HUES64 (cell line): ENCODE measurements around the gene SLC43A2.
"Not testable (repeated sequence)": the region's sequence is repeated elsewhere in the genome, so short reads cannot be mapped to it uniquely, and the experiment has no call there.

Experiments used
- H3K27ac ChIP-seq: 2 replicates; pipeline ENCODE4 v1.7.0; 2013; ENCODE audit warnings: low read depth, low read length, inconsistent platforms
- H3K27me3 ChIP-seq: 2 replicates; pipeline ENCODE4 v1.6.1; 2013; ENCODE audit warnings: mild to moderate bottlenecking, low read length; ENCODE audit not compliant: insufficient read depth
- H3K36me3 ChIP-seq: 2 replicates; pipeline ENCODE4 v1.6.1; 2013; ENCODE audit warnings: mild to moderate bottlenecking, low read length; ENCODE audit not compliant: insufficient read depth
- H3K4me1 ChIP-seq: 2 replicates; pipeline ENCODE4 v1.6.1; 2013; ENCODE audit warnings: mild to moderate bottlenecking, low read length, moderate library complexity; ENCODE audit not compliant: insufficient read depth
- H3K4me3 ChIP-seq: 2 replicates; pipeline ENCODE4 v1.5.1; 2013; ENCODE audit warnings: mild to moderate bottlenecking, low read length, moderate library complexity
- H3K9ac ChIP-seq: 2 replicates; pipeline ENCODE4 v1.6.1; 2013; ENCODE audit warnings: mild to moderate bottlenecking, low read depth, low read length
- H3K9me3 ChIP-seq: 2 replicates; pipeline ENCODE4 v1.6.1; 2013; ENCODE audit warnings: low read depth, low read length; ENCODE audit not compliant: insufficient read depth
- WGBS: fragments of 150-250, 120-280 bp; methylation state at CpG from one replicate; pipeline ENCODE4 v1.1.7; 2013; ENCODE audit warnings: missing lambda C conversion rate; 5-methylcytosine and 5-hydroxymethylcytosine counted together

Gene SLC43A2

DNA sequence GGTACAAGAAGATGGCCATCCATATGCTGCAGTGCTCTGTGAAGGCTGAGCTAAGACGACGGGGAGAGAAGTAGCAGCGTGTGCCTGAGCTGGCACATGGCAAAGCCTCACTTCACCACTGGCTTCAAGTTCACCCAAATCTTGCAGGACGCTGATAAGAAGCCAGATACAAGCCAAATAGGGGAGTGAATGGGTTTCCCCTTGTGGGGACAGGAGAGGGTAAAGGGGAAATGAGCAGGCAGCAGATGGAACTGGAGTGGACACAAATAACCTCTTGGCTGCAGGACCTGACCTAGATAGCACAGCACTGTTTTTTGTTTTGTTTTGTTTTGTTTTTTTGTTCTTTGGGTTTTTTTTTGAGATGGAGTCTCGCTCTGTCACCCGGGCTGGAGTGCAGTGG is 45.1 kb downstream of the SLC43A2 start:
- Histone ChIP-seq H3K27ac (no peak overlapping the region), H3K9me3 (no peaks in the 10 kb centered on the region), H3K9ac (no peak overlapping the region), H3K36me3 (no peaks in the 10 kb centered on the region), H3K27me3 (no peaks in the 10 kb centered on the region), H3K4me1 (peaks cover 13% of the 10 kb centered on the region), H3K4me3 (no peak overlapping the region)
- 94% methylated on average over 6 of the region's 6 CpGs for WGBS

- Histone ChIP-seq H3K4me3 (no peak overlapping the region), H3K27me3 (no peaks in the 10 kb centered on the region), H3K9ac (no peak overlapping the region), H3K9me3 (no peaks in the 10 kb centered on the region), H3K27ac (no peak overlapping the region), H3K4me1 (peaks cover 13% of the 10 kb centered on the region), H3K36me3 (no peaks in the 10 kb centered on the region)
- WGBS = 91% methylated on average over 10 of the region's 10 CpGs
Observed at GRCh38 chr17:1582374-1582773, 46.3 kb downstream of the SLC43A2 start.

DNA sequence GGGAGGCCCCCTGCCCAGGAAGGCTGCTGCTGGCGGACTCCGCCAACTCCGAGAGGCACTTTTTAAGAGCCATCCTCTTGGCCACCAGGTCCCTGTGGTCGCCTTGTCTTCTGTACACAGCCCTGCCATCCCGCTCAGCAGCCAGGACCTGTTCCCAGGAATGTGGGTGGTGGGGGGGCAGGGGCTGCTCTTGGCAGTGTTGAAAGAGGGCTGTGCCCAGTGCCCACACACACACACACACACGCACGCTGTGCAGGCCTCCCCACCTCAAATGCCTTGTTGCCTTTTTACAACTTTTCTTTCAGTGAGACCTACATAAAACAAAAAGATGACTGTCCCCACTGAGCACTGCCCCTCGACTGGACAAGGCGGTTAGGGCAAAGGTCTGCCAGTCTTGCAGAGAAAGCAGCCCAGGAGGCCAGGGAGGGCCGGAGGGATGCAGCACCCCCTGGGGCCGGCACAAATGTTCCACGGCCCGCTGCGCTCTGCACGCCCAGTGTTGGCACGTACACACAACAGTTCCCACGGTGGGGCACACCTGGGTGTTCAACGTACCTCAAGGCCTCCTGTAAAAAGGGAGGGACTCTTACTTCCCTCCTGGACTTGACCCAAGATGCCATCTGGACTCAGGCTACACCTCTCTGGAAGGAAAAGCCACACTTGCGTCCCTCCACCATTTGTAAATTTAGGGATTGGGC is 47.5 kb downstream of the SLC43A2 start:
- no peak overlapping the region for H3K9ac ChIP-seq

GRCh38 chr17:1578029-1578428 is 50.6 kb downstream of the SLC43A2 start:
- H3K4me3 ChIP-seq = no peak overlapping the region
- no peak overlapping the region for H3K9ac ChIP-seq
- no peaks in the 10 kb centered on the region for H3K27me3 ChIP-seq
- H3K9me3 ChIP-seq = no peaks in the 10 kb centered on the region
- H3K36me3 ChIP-seq = no peaks in the 10 kb centered on the region
- peaks cover 11% of the 10 kb centered on the region; the same call in 1 of the 2 replicates for H3K4me1 ChIP-seq
- 93% methylated on average over 13 of the region's 13 CpGs for WGBS
- H3K27ac ChIP-seq = no peak overlapping the region

More for the DNA sequence above, 47.5 kb downstream of the SLC43A2 start:
- Histone ChIP-seq H3K27me3 (no peaks in the 10 kb centered on the region), H3K4me1 (peaks cover 13% of the 10 kb centered on the region), H3K36me3 (no peaks in the 10 kb centered on the region), H3K4me3 (no peak overlapping the region), H3K9me3 (no peaks in the 10 kb centered on the region), H3K27ac (no peak overlapping the region)
- 86% methylated on average over 18 of the region's 19 CpGs for WGBS

- Histone ChIP-seq H3K27me3 (no peaks in the 10 kb centered on the region), H3K9ac (no peak overlapping the region), H3K36me3 (no peaks in the 10 kb centered on the region), H3K27ac (peak overlapping the region; percentile 58; the same call in 1 of the 2 replicates), H3K4me3 (no peak overlapping the region), H3K4me1 (peaks cover 11% of the 10 kb centered on the region; the same call in 1 of the 2 replicates), H3K9me3 (no peaks in the 10 kb centered on the region)
- WGBS = 90% methylated on average over 6 of the region's 6 CpGs
Observed at GRCh38 chr17:1577583-1578013, 51.0 kb downstream of the SLC43A2 start.

GRCh38 chr17:1577182-1577581 is 51.5 kb downstream of the SLC43A2 start:
- WGBS = 68% methylated on average over 11 of the region's 12 CpGs
- no peak overlapping the region for H3K9ac ChIP-seq
- H3K9me3 ChIP-seq = no peaks in the 10 kb centered on the region
- no peaks in the 10 kb centered on the region for H3K36me3 ChIP-seq
- H3K27me3 ChIP-seq = no peaks in the 10 kb centered on the region
- H3K27ac ChIP-seq = peak overlapping the region; percentile 58; the same call in 1 of the 2 replicates
- H3K4me1 ChIP-seq = peaks cover 11% of the 10 kb centered on the region; the same call in 1 of the 2 replicates
- H3K4me3 ChIP-seq = no peak overlapping the region

- no peaks in the 10 kb centered on the region for H3K27me3 ChIP-seq
- no peaks in the 10 kb centered on the region for H3K9me3 ChIP-seq
- no peaks in the 10 kb centered on the region for H3K36me3 ChIP-seq
- no peak overlapping the region for H3K27ac ChIP-seq
- peaks cover 14% of the 10 kb centered on the region; the same call in 1 of the 2 replicates for H3K4me1 ChIP-seq
- 94% methylated on average over 15 of the region's 15 CpGs for WGBS
- no peak overlapping the region for H3K9ac ChIP-seq
- H3K4me3 ChIP-seq = no peak overlapping the region
Observed at GRCh38 chr17:1576500-1576899, 52.1 kb downstream of the SLC43A2 start.

- 50% methylated on average over 45 of the region's 45 CpGs for WGBS
- Histone ChIP-seq H3K9me3 (no peaks in the 10 kb centered on the region), H3K9ac (peak overlapping the region; percentile 25; the same call in 1 of the 2 replicates), H3K4me1 (peaks cover 19% of the 10 kb centered on the region), H3K4me3 (no peak overlapping the region), H3K36me3 (no peaks in the 10 kb centered on the region), H3K27ac (peak overlapping the region; percentile 49; the same call in 1 of the 2 replicates), H3K27me3 (no peaks in the 10 kb centered on the region)
Observed at GRCh38 chr17:1574697-1575471, 53.8 kb downstream of the SLC43A2 start.

- Histone ChIP-seq H3K36me3 (no peaks in the 10 kb centered on the region), H3K9me3 (no peaks in the 10 kb centered on the region), H3K4me1 (peaks cover 19% of the 10 kb centered on the region), H3K27me3 (no peaks in the 10 kb centered on the region), H3K9ac (no peak overlapping the region), H3K4me3 (no peak overlapping the region), H3K27ac (peak overlapping the region; percentile 51; the same call in 1 of the 2 replicates)
- 46% methylated on average over 18 of the region's 19 CpGs for WGBS
Observed at GRCh38 chr17:1573932-1574696, 54.5 kb downstream of the SLC43A2 start.

DNA sequence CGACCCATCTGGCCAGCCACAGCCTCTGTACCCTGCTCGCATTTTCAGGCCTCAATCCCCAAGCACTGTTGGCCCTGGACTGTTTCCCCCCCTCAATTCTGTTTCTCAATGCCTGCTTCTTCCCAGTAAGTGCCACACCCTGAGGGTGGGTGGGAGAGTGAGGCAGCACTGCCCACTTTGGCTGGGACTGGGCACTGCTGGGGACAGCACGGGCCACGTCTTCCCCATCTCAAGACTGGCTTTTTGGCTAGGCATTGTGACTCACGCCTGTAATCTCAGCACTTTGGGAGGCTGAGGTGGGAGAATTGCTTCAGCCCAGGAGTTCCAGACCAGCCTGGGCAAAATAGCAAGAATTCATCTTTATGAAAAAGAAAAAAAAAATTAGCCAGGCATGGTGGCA is 56.0 kb downstream of the SLC43A2 start:
- H3K9ac ChIP-seq, H3K4me3 ChIP-seq, H3K27ac ChIP-seq, H3K27me3 ChIP-seq, H3K9me3 ChIP-seq, H3K36me3 ChIP-seq: not testable (repeated sequence)
- WGBS = 99% methylated on average over 5 of the region's 5 CpGs
- H3K4me1 ChIP-seq = peaks cover 19% of the 10 kb centered on the region

- no peaks in the 10 kb centered on the region for H3K9me3 ChIP-seq
- peaks cover 19% of the 10 kb centered on the region for H3K4me1 ChIP-seq
- H3K9ac ChIP-seq = no peak overlapping the region
- no peak overlapping the region for H3K27ac ChIP-seq
- no peaks in the 10 kb centered on the region for H3K36me3 ChIP-seq
- no peak overlapping the region for H3K4me3 ChIP-seq
- WGBS = 71% methylated on average over 18 of the region's 18 CpGs
- no peaks in the 10 kb centered on the region for H3K27me3 ChIP-seq
Observed at GRCh38 chr17:1571341-1571704, 57.3 kb downstream of the SLC43A2 start.
